ENCODE measurements around the gene RAB3C. TPM values are rescaled to one million over a fixed set of nuclear protein-coding genes. Genes with fewer than 3 reads are reported as not detected.

The RAB3C gene
- total RNA-seq, 3 donors from 2014 or later = 2.9 to 4.8 (median 3.1) TPM

DNA sequence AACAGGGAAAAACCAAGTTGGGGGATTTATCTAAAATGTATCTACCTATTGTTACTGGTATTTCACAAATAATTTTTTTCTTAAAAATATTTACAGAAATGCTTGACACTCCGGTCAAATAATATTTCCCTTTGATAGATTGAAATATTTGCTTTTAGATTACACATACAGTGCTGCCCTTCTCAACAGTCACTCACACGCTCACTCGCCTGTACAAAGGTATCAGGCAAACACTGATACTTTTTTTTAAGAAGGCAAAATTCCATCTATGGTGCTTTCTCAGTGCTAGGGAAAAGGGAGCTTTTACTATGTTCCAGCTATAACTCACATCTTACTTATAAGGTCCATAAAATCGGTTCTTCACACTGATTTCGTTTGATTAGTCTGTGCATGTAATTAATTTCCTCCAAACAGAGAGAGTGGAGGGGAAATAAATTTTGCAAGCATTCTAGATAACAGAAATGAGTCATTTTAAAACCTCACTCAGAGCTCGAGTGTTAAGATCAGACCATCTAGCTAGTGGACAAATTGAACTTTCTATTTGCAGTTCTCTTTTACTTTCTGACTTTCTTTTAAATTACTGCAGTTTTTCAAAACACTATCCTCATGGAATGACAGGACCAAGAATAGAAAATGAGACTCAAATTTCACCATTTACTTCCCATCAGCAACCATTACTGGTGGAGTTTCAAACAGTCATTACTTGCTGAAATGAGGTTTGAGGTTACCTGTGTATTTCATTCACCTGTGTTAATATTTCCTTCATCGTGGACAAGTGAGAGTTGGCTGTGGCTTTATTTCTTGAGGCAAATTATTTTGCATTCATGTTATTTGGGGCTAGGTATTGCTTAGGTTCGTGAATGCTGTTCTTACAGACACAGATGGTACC is 273.2 kb downstream of the RAB3C start:
- no peak for DNase-seq
- Histone ChIP-seq H3K4me3 (no peak overlapping the region), H3K36me3 (ENCODE audit: low read depth) (no peaks in the 10 kb centered on the region), H3K4me1 (ENCODE audit: low read depth) (no peaks in the 10 kb centered on the region), H3K9me3 (no peaks in the 10 kb centered on the region)
- no peak for ATAC-seq
- no peak for TF ChIP-seq CTCF (IDR thresholded peaks at IDR 0.05)
- intact Hi-C loops (cut with DNase I, micrococcal nuclease) = no loop called here

GRCh38 chr5:58857609-58858008 is 274.7 kb downstream of the RAB3C start:
- Histone ChIP-seq H3K36me3 (ENCODE audit: low read depth) (no peaks in the 10 kb centered on the region), H3K4me3 (no peak overlapping the region), H3K9me3 (no peaks in the 10 kb centered on the region), H3K4me1 (ENCODE audit: low read depth) (no peaks in the 10 kb centered on the region)
- no peak for DNase-seq
- no peak for TF ChIP-seq CTCF (IDR thresholded peaks at IDR 0.05)
- no peak for ATAC-seq
- intact Hi-C loops (cut with DNase I, micrococcal nuclease) = no loop called here

DNA sequence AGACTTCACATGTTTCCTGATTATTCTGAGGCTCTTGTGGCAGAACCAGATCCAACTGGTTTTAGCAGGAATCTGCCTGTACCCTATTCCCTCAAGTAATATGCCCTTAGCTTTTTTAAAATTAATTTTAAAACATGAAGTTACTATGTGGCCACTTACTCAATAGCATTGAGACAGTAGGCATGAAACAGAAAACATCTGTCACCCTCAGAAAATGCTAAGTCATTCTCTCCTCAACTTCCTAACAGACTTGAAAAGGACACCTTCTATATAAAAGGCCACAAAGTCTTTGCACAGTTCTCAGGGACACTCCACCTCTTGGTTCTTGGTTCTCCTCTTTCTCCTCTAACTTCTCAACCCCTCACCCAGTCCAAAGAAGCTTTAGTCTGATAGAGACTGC is 277.8 kb downstream of the RAB3C start:
- no peak for TF ChIP-seq CTCF (IDR thresholded peaks at IDR 0.05)
- ATAC-seq = no peak
- intact Hi-C loops (cut with DNase I, micrococcal nuclease) = no loop called here
- no peaks in the 10 kb centered on the region for H3K9me3 ChIP-seq
- H3K4me1 ChIP-seq (ENCODE audit: low read depth) = no peaks in the 10 kb centered on the region
- H3K36me3 ChIP-seq (ENCODE audit: low read depth) = no peaks in the 10 kb centered on the region
- no peak overlapping the region for H3K4me3 ChIP-seq
- DNase-seq = no peak

- DNase-seq (no peak), ATAC-seq (no peak)
- TF ChIP-seq CTCF (IDR thresholded peaks at IDR 0.05) = no peak
- Histone ChIP-seq H3K4me1 (ENCODE audit: low read depth) (no peaks in the 10 kb centered on the region), H3K9me3 (no peaks in the 10 kb centered on the region), H3K4me3 (no peak overlapping the region), H3K36me3 (ENCODE audit: low read depth) (no peaks in the 10 kb centered on the region)
- intact Hi-C loops (cut with DNase I, micrococcal nuclease) = no loop called here
Measured at GRCh38 chr5:58868931-58869330, 286.1 kb downstream of the RAB3C start.

- ATAC-seq (no peak), DNase-seq (peak in 1 of 3 donors; percentile 45)
- intact Hi-C loops (cut with DNase I, micrococcal nuclease) = no loop called here
- H3K9me3 ChIP-seq = no peaks in the 10 kb centered on the region
- peak; percentile 14 for TF ChIP-seq CTCF (IDR thresholded peaks at IDR 0.05)
- H3K36me3 ChIP-seq (ENCODE audit: low read depth) = no peaks in the 10 kb centered on the region
- H3K4me1 ChIP-seq (ENCODE audit: low read depth) = no peaks in the 10 kb centered on the region
- H3K4me3 ChIP-seq = no peak overlapping the region
Measured at GRCh38 chr5:58871648-58872242, 288.9 kb downstream of the RAB3C start.

All from mucosa of descending colon (tissue), 3 donors.